ENCODE data around the gene METTL15. TPM values are rescaled to one million over a fixed set of nuclear protein-coding genes. Genes with fewer than 3 reads are reported as not detected.
A peak's percentile ranks its signal among the peaks of the same experiment; 100 is the strongest.

The METTL15 gene
- total RNA-seq, 2 experiments from 2014 or later: 18.9 to 19.7 TPM

- no TSS peak for BruUV-seq (replicated peaks)
- TF ChIP-seq EZH2phosphoT487 (IDR thresholded peaks at IDR 0.05; ENCODE audit: borderline replicate concordance, low read depth, low read length): no peak
- TF ChIP-seq, protein P1, sequence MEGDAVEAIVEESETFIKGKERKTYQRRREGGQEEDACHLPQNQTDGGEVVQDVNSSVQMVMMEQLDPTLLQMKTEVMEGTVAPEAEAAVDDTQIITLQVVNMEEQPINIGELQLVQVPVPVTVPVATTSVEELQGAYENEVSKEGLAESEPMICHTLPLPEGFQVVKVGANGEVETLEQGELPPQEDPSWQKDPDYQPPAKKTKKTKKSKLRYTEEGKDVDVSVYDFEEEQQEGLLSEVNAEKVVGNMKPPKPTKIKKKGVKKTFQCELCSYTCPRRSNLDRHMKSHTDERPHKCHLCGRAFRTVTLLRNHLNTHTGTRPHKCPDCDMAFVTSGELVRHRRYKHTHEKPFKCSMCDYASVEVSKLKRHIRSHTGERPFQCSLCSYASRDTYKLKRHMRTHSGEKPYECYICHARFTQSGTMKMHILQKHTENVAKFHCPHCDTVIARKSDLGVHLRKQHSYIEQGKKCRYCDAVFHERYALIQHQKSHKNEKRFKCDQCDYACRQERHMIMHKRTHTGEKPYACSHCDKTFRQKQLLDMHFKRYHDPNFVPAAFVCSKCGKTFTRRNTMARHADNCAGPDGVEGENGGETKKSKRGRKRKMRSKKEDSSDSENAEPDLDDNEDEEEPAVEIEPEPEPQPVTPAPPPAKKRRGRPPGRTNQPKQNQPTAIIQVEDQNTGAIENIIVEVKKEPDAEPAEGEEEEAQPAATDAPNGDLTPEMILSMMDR (conservative IDR thresholded peaks at IDR 0.05; ENCODE audit: low read length): no peak
- Histone ChIP-seq H3K4me1 (ENCODE audit: insufficient read depth, low read length, poor library complexity, severe bottlenecking) (no peaks in the 10 kb centered on the region), H3K79me2 (ENCODE audit: insufficient read depth, low read depth, low read length) (no peaks in the 10 kb centered on the region), H3K27ac (ENCODE audit: low read depth, low read length, poor library complexity, severe bottlenecking) (no peak overlapping the region), H2AFZ (ENCODE audit: low read length) (no peak overlapping the region), H4K20me1 (ENCODE audit: insufficient read depth, low read length) (no peaks in the 10 kb centered on the region), H3K36me3 (ENCODE audit: insufficient read depth, low read length) (peaks cover 29% of the 10 kb centered on the region), H3K9me3 (ENCODE audit: low read length) (peaks cover 50% of the 10 kb centered on the region), H3K9me2 (ENCODE audit: insufficient read depth, low read length) (no peaks in the 10 kb centered on the region), H3K4me2 (ENCODE audit: low read length) (no peak overlapping the region), H3K4me3 (ENCODE audit: low read depth, low read length, poor library complexity, severe bottlenecking) (no peak overlapping the region)
- intact Hi-C loops (cut with micrococcal nuclease; ENCODE audit: unreplicated experiment): no loop called here
- ChIA-PET POLR2A (no interaction called here), CTCF (ENCODE audit: unreplicated experiment) (no interaction called here)
- no peak for DNase-seq (ENCODE audit: low spot score)
Observed at GRCh38 chr11:28137832-28138231, 29.6 kb downstream of the METTL15 start.

DNA sequence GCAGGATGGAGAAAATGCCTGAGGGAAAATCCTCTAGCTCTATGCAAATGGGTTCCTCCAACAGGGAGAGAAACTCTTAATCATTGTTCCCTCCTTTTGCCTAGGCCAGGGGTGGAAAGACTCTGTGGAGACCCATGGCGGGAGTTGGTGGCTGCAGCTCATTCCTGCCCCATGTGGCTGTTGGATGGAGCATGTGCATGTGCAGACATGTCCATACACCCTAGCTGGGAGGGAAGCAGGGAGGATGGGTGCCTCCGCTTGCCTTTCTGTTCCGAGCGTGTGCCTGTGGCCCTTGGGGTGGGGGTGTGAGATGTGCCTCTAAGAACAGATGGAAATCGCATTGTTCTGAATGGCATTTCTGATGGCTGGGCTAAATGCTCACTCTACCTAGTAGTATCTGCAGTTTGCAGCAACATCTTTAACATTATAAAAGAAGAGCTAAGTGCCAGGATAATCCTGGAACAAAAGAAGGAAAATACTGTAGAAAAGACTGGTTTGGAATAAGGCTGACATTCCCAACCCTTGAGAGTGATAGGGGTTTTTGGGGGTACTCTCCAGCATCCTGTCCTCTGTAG is 31.7 kb downstream of the METTL15 start:
- Histone ChIP-seq H3K9me3 (ENCODE audit: low read length) (peaks cover 39% of the 10 kb centered on the region), H3K27ac (ENCODE audit: low read depth, low read length, poor library complexity, severe bottlenecking) (no peak overlapping the region), H3K9me2 (ENCODE audit: insufficient read depth, low read length) (no peaks in the 10 kb centered on the region), H4K20me1 (ENCODE audit: insufficient read depth, low read length) (no peaks in the 10 kb centered on the region), H3K4me2 (ENCODE audit: low read length) (no peak overlapping the region), H2AFZ (ENCODE audit: low read length) (no peak overlapping the region), H3K79me2 (ENCODE audit: insufficient read depth, low read depth, low read length) (no peaks in the 10 kb centered on the region), H3K4me3 (ENCODE audit: low read depth, low read length, poor library complexity, severe bottlenecking) (no peak overlapping the region), H3K36me3 (ENCODE audit: insufficient read depth, low read length) (peaks cover 16% of the 10 kb centered on the region), H3K4me1 (ENCODE audit: insufficient read depth, low read length, poor library complexity, severe bottlenecking) (no peaks in the 10 kb centered on the region)
- TF ChIP-seq, protein P1 (conservative IDR thresholded peaks at IDR 0.05; ENCODE audit: low read length): no peak
- no peak for TF ChIP-seq EZH2phosphoT487 (IDR thresholded peaks at IDR 0.05; ENCODE audit: borderline replicate concordance, low read depth, low read length)
- intact Hi-C loops (cut with micrococcal nuclease; ENCODE audit: unreplicated experiment): no loop called here
- CTCF ChIA-PET (ENCODE audit: unreplicated experiment): no interaction called here
- DNase-seq (ENCODE audit: low spot score): no peak
- POLR2A ChIA-PET: interaction anchor here (0.6 kb wide), 1 partner anchor 19 kb away, joined by 3 read pairs; no protein-coding TSS in a partner anchor
- BruUV-seq (replicated peaks): no TSS peak

DNA sequence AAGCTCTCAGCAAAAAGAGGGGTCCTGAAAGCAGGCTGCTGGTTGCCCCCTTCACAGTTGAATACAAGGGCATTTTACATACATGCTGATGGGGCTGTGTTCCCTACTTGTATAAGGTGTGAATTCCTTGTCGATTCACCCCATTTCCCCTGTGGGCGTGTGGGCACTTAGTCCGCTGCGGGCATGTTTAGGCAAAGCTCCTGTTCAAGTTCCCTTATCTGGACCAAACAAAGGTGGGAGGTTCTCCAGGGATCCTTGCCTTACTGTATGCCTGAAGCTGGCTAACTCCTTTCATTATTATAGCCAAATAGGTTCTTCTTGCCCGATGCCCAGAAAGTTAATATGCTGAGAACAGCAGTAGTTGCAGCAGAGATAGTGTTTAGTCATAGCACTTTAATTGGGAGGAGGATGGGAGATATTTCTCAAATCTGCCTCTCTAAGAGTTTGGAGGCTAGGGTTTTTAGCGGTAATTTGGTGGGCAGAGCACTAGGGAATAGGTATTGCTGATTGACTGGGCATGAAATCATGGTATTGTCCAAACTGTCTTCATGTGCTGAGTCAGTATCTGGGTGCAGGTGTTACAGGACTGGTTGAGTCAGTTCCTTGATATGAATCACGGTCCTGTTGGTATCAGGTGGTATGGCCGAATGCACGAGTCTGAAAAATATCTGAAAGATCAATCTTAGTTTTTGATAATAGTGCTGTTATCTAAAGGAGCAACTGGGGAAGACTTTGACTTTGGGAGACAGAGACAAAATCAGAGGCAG is 32.7 kb downstream of the METTL15 start:
- Histone ChIP-seq H3K4me3 (ENCODE audit: low read depth, low read length, poor library complexity, severe bottlenecking) (no peak overlapping the region), H3K79me2 (ENCODE audit: insufficient read depth, low read depth, low read length) (no peaks in the 10 kb centered on the region), H3K9me2 (ENCODE audit: insufficient read depth, low read length) (no peaks in the 10 kb centered on the region), H2AFZ (ENCODE audit: low read length) (no peak overlapping the region), H3K4me2 (ENCODE audit: low read length) (no peak overlapping the region), H3K9me3 (ENCODE audit: low read length) (peaks cover 29% of the 10 kb centered on the region), H3K27ac (ENCODE audit: low read depth, low read length, poor library complexity, severe bottlenecking) (no peak overlapping the region), H3K36me3 (ENCODE audit: insufficient read depth, low read length) (peaks cover 6% of the 10 kb centered on the region), H4K20me1 (ENCODE audit: insufficient read depth, low read length) (no peaks in the 10 kb centered on the region), H3K4me1 (ENCODE audit: insufficient read depth, low read length, poor library complexity, severe bottlenecking) (no peaks in the 10 kb centered on the region)
- TF ChIP-seq EZH2phosphoT487 (IDR thresholded peaks at IDR 0.05; ENCODE audit: borderline replicate concordance, low read depth, low read length): no peak
- TF ChIP-seq, protein P1 (conservative IDR thresholded peaks at IDR 0.05; ENCODE audit: low read length): no peak
- BruUV-seq (replicated peaks): no TSS peak
- intact Hi-C loops (cut with micrococcal nuclease; ENCODE audit: unreplicated experiment): no loop called here
- CTCF ChIA-PET (ENCODE audit: unreplicated experiment): no interaction called here
- POLR2A ChIA-PET: no interaction called here
- peak; percentile 2 for DNase-seq (ENCODE audit: low spot score)
